H1 (cell line): ENCODE data around the gene VGLL1. TPM values are rescaled to one million over a fixed set of nuclear protein-coding genes. Genes with fewer than 3 reads are reported as not detected.
A peak's percentile ranks its signal among the peaks of the same experiment; 100 is the strongest.

Experiments used
- CTCF ChIA-PET: fragments of 300-600 bp; sonication (Branson Sonifier 250); formaldehyde crosslinking; loops from one replicate; lab custom pipeline; 2021; ENCODE audit not compliant: partially characterized antibody; lab: Charles Lee
- POLR2A ChIA-PET: fragments of 300-600 bp; sonication (Branson Sonifier 250); formaldehyde crosslinking; loops from one replicate; lab custom pipeline; 2021; ENCODE audit warnings: inconsistent platforms; ENCODE audit not compliant: partially characterized antibody; lab: Charles Lee
- DNase-seq, 2 experiments: peaks; one replicate each; pipeline versions ENCODE4 v3.0.0 to v3.0.0-alpha.2; 2010 to 2022; ENCODE audit warnings: low spot score in 2 of 2, low read depth in 1 of 2, mixed read lengths in 1 of 2
- FAIRE-seq: peaks from 2 replicates; lab custom pipeline; 2011; peaks lifted over from hg19 to GRCh38; lab: Jason Lieb, UNC
- H2AFZ ChIP-seq: 2 replicates; pipeline ENCODE4 v1.8.1; 2012; ENCODE audit warnings: low read length, inconsistent platforms
- H2AK5ac ChIP-seq: 2 replicates; pipeline ENCODE4 v1.6.1; 2013; ENCODE audit warnings: low read depth, low read length
- H2BK120ac ChIP-seq: replicated peaks from 2 replicates; pipeline ENCODE3; 2013; ENCODE audit warnings: low read depth, low read length, inconsistent platforms
- H2BK12ac ChIP-seq: 2 replicates; pipeline ENCODE4 v1.6.1; 2013; ENCODE audit warnings: low read depth, low read length
- H2BK15ac ChIP-seq: 2 replicates; pipeline ENCODE4 v1.6.1; 2013; ENCODE audit warnings: low read length
- H2BK20ac ChIP-seq: 2 replicates; pipeline ENCODE4 v1.6.1; 2013; ENCODE audit warnings: low read length
- H2BK5ac ChIP-seq: 2 replicates; pipeline ENCODE4 v1.6.1; 2013; ENCODE audit warnings: low read depth, low read length
- H3K14ac ChIP-seq: 2 replicates; pipeline ENCODE4 v1.6.1; 2013; ENCODE audit warnings: inconsistent platforms; ENCODE audit not compliant: insufficient read length
- H3K18ac ChIP-seq: 2 replicates; pipeline ENCODE4 v1.6.1; 2013; ENCODE audit warnings: low read length; ENCODE audit errors: extremely low read depth
- H3K23ac ChIP-seq: 2 replicates; pipeline ENCODE4 v1.6.1; 2013; ENCODE audit warnings: inconsistent platforms; ENCODE audit not compliant: insufficient read length
- H3K23me2 ChIP-seq: 2 replicates; pipeline ENCODE4 v1.6.1; 2013; ENCODE audit warnings: low read depth, low read length
- H3K27ac ChIP-seq: 2 replicates; pipeline ENCODE4 v1.6.1; 2011; ENCODE audit warnings: low read depth, low read length, inconsistent platforms
- H3K27me3 ChIP-seq, 4 experiments: replicated peaks in 1 of 4; 1 replicate in 1 of 4; 2 replicates in 3 of 4; pipeline versions ENCODE4 v1.6.1 to v1.8.1; 2011 to 2013; ENCODE audit warnings: low read length in 3 of 4, mild to moderate bottlenecking in 3 of 4, inconsistent platforms in 2 of 4, mixed read lengths in 2 of 4, moderate library complexity in 1 of 4; ENCODE audit not compliant: control insufficient read depth in 3 of 4, insufficient read depth in 3 of 4; ENCODE audit errors: extremely low read depth in 1 of 4
- H3K36me3 ChIP-seq, 4 experiments: 2 replicates each; pipeline versions ENCODE4 v1.6.1 to v1.8.1; 2011 to 2013; ENCODE audit warnings: mild to moderate bottlenecking in 4 of 4, low read length in 3 of 4, moderate library complexity in 2 of 4, control low read depth in 1 of 4, inconsistent platforms in 1 of 4; ENCODE audit not compliant: insufficient read depth in 4 of 4, control insufficient read depth in 2 of 4
- H3K4ac ChIP-seq: replicated peaks from 2 replicates; pipeline ENCODE3; 2013; ENCODE audit warnings: low read length, low read depth, mixed read lengths, inconsistent platforms; ENCODE audit not compliant: insufficient read length
- H3K4me1 ChIP-seq, 4 experiments: replicated peaks in 1 of 4; 1 replicate in 1 of 4; 2 replicates in 3 of 4; pipeline versions ENCODE4 v1.6.1 to v1.8.1; 2011 to 2013; ENCODE audit warnings: low read length in 3 of 4, inconsistent platforms in 2 of 4, mixed read lengths in 1 of 4; ENCODE audit not compliant: insufficient read depth in 4 of 4, control insufficient read depth in 3 of 4
- H3K4me2 ChIP-seq, 2 experiments: 2 replicates each; pipeline versions ENCODE4 v1.6.1 to v1.8.1; 2011 to 2013; ENCODE audit warnings: low read depth in 2 of 2, low read length in 2 of 2, control low read depth in 1 of 2, inconsistent platforms in 1 of 2, mild to moderate bottlenecking in 1 of 2; ENCODE audit not compliant: insufficient read depth in 1 of 2
- H3K4me3 ChIP-seq, 4 experiments: fragments of 200-600, 300-600 bp in 1 of 4; sonication (generic), shearing (Covaris generic), sonication (Bioruptor Twin) in 1 of 4; 2 replicates each; pipeline versions ENCODE4 v1.5.1 to v1.8.1; 2011 to 2016; ENCODE audit warnings: low read length in 4 of 4, low read depth in 3 of 4, control low read depth in 2 of 4, inconsistent platforms in 2 of 4, mild to moderate bottlenecking in 2 of 4, mixed read lengths in 1 of 4, moderate library complexity in 1 of 4; ENCODE audit not compliant: insufficient read depth in 2 of 4; ENCODE audit errors: extremely low read depth in 1 of 4
- H3K56ac ChIP-seq: replicated peaks from 2 replicates; pipeline ENCODE3; 2013; ENCODE audit warnings: low read depth, mild to moderate bottlenecking, mixed read lengths, low read length, inconsistent platforms; ENCODE audit not compliant: insufficient read length
- H3K79me1 ChIP-seq: 2 replicates; pipeline ENCODE4 v1.6.1; 2013; ENCODE audit warnings: low read depth, low read length, control low read depth
- H3K79me2 ChIP-seq, 2 experiments: 2 replicates each; pipeline versions ENCODE4 v1.6.1 to v1.8.1; 2012 to 2013; ENCODE audit warnings: low read length in 2 of 2, mild to moderate bottlenecking in 2 of 2, inconsistent platforms in 1 of 2; ENCODE audit not compliant: insufficient read depth in 2 of 2, control insufficient read depth in 1 of 2
- H3K9ac ChIP-seq, 4 experiments: replicated peaks in 1 of 4; 1 replicate in 1 of 4; 2 replicates in 3 of 4; pipeline versions ENCODE4 v1.6.1 to v1.8.1; 2011 to 2013; ENCODE audit warnings: low read depth in 3 of 4, low read length in 3 of 4, control low read depth in 2 of 4, mild to moderate bottlenecking in 2 of 4, moderate library complexity in 2 of 4, inconsistent platforms in 1 of 4; ENCODE audit errors: extremely low read depth in 1 of 4
- H3K9me3 ChIP-seq, 2 experiments: 2 replicates each; pipeline versions ENCODE4 v1.6.1 to v1.8.1; 2012 to 2013; ENCODE audit warnings: mild to moderate bottlenecking in 2 of 2, moderate library complexity in 2 of 2, control low read depth in 1 of 2, inconsistent platforms in 1 of 2, low read depth in 1 of 2, low read length in 1 of 2, mixed read lengths in 1 of 2; ENCODE audit not compliant: insufficient read depth in 2 of 2
- H4K20me1 ChIP-seq, 2 experiments: replicated peaks in 1 of 2; 2 replicates each; pipeline versions ENCODE3 to v1.8.1; 2011 to 2013; ENCODE audit warnings: inconsistent platforms in 2 of 2, low read length in 2 of 2, mild to moderate bottlenecking in 1 of 2; ENCODE audit not compliant: insufficient read depth in 2 of 2, control insufficient read depth in 1 of 2
- H4K5ac ChIP-seq: 2 replicates; pipeline ENCODE4 v1.6.1; 2013; ENCODE audit warnings: low read length, low read depth, mixed read lengths, inconsistent platforms; ENCODE audit not compliant: insufficient read length
- H4K8ac ChIP-seq: 2 replicates; pipeline ENCODE4 v1.8.0; 2013; ENCODE audit warnings: mild to moderate bottlenecking, moderate library complexity, low read length, inconsistent platforms; ENCODE audit not compliant: insufficient read depth; ENCODE audit errors: extremely low read depth
- H4K91ac ChIP-seq: replicated peaks from 2 replicates; pipeline ENCODE3; 2013; ENCODE audit warnings: low read length, mixed read lengths, inconsistent platforms; ENCODE audit not compliant: insufficient read length
- CBX8 ChIP-seq: fragments of 300-800, 300-1000 bp; sonication (generic); IDR thresholded peaks from 2 replicates; pipeline ENCODE4 v1.7.1; 2016; ENCODE audit warnings: low read depth, low read length, borderline replicate concordance
- TEAD4 ChIP-seq: IDR thresholded peaks from 2 replicates; pipeline ENCODE4 v1.6.1; 2012; ENCODE audit warnings: low read depth, low read length, inconsistent platforms, mixed read lengths
- WGBS, 2 experiments: shearing (Covaris generic) in 1 of 2; methylation state at CpG; one replicate each; pipeline versions ENCODE4 v1.1.6 to v1.1.7; 2013 to 2015; ENCODE audit warnings: low lambda C conversion rate in 2 of 2, mixed read lengths in 2 of 2, inconsistent platforms in 1 of 2, low coverage in 1 of 2, missing lambda C conversion rate in 1 of 2; ENCODE audit not compliant: insufficient replicate concordance in 2 of 2, insufficient coverage in 1 of 2, insufficient read length in 1 of 2; ENCODE audit errors: extremely low coverage in 1 of 2, missing lambda C conversion rate in 1 of 2; 5-methylcytosine and 5-hydroxymethylcytosine counted together
- polyA plus RNA-seq, 7 experiments: library from polyadenylated mRNA; depleted of rRNA in 3 of 7; stranded (reverse) in 5 of 7; unstranded in 2 of 7; fragments of >200 nt in 5 of 7; fragments of 200-250 nt in 2 of 7; gene quantifications; 1 replicate in 5 of 7; 2 replicates in 1 of 7; 4 replicates in 1 of 7; pipeline versions ENCODE4 v1.2.1 to v1.2.3, GENCODE V29; 2011 to 2013; ENCODE audit warnings: missing spikeins in 2 of 7, mixed read lengths in 2 of 7
- total RNA-seq: library from RNA; stranded (reverse); fragmentation: NEBNext Ultra II Directional; extraction: Animal tissue kit (Norgen Biotek cat#: 25700); gene quantifications from 2 replicates; pipeline ENCODE4 v1.2.1, GENCODE V29; 2021

The VGLL1 gene
- total and polyA plus RNA-seq, 2 of the 8 experiments (the other 6 are each of a cell fraction or from before 2014, with no cell fraction given), result not detected

DNA sequence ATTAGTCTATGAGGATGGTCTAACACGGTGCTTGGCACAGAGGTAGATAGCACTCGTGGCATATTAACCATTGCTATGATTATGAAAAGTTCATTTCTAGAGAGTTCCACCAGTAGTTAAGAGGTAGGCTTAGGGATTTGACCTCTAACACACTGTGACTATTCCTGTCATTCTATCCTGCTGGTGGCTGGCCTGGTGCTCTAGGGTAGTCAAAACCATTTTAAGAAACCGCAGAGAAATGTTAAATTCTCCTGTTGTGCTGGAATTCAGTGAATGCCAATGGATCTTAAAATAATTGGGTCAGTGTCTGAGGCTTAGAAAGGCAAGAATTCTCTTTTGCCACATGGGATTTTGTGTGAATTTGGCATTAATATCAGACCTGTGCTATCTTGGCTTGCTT is 53.9 kb downstream of the VGLL1 start:
- no peak overlapping the region for H2BK12ac ChIP-seq
- H4K8ac ChIP-seq, result no peak overlapping the region
- H3K23ac ChIP-seq, result no peak overlapping the region
- no peak overlapping the region for H2BK120ac ChIP-seq
- H3K79me1 ChIP-seq, result no peaks in the 10 kb centered on the region
- peak; percentile 44; the same call in 1 of the 2 replicates for TF ChIP-seq TEAD4
- TF ChIP-seq CBX8, result no peak
- TF ChIP-seq, all 59 proteins: peak for 1
- Histone ChIP-seq H3K56ac (no peak overlapping the region), H3K9me3 (no peaks in the 10 kb centered on the region), H3K4ac (no peak overlapping the region), H3K23me2 (no peaks in the 10 kb centered on the region), H2BK20ac (no peak overlapping the region), H2BK5ac (no peak overlapping the region), H3K27me3 (no peaks in the 10 kb centered on the region), H2AFZ (peak overlapping the region; percentile 53; the same call in 1 of the 2 replicates), H4K91ac (no peak overlapping the region), H3K4me3 (no peak overlapping the region), H2BK15ac (no peak overlapping the region), H3K27ac (no peak overlapping the region), H2AK5ac (no peak overlapping the region), H3K36me3 (no peaks in the 10 kb centered on the region), H3K4me2 (no peak overlapping the region), H4K5ac (no peak overlapping the region), H3K4me1 (peaks cover 0 to 5% (median 3%) of the 10 kb centered on the region in 4 experiments; a peak in 5 of 7 replicates), H3K79me2 (no peaks in the 10 kb centered on the region), H4K20me1 (no peaks in the 10 kb centered on the region), H3K14ac (no peak overlapping the region), H3K18ac (no peak overlapping the region), H3K9ac (no peak overlapping the region)
- DNase-seq (no peak), FAIRE-seq (no peak)
- 68% methylated on average over 3 of the region's 3 CpGs; no CpG with 5 or more reads in 1 of the 2 experiments for WGBS, 2 experiments
- CTCF ChIA-PET, result no interaction called here
- POLR2A ChIA-PET, result no interaction called here
